HG03175 (cell line): ENCODE data around the gene PTPRN2.
"Not testable (repeated sequence)": the region's sequence is repeated elsewhere in the genome, so short reads cannot be mapped to it uniquely, and the experiment has no call there.

ENCODE experiments used
- ATAC-seq: cut with Tn5 transposase; IDR thresholded peaks from one replicate; pipeline ENCODE4 v1.9.1; 2021; ENCODE audit warnings: mild to moderate bottlenecking, moderate library complexity; ENCODE audit not compliant: unreplicated experiment

The PTPRN2 gene

DNA sequence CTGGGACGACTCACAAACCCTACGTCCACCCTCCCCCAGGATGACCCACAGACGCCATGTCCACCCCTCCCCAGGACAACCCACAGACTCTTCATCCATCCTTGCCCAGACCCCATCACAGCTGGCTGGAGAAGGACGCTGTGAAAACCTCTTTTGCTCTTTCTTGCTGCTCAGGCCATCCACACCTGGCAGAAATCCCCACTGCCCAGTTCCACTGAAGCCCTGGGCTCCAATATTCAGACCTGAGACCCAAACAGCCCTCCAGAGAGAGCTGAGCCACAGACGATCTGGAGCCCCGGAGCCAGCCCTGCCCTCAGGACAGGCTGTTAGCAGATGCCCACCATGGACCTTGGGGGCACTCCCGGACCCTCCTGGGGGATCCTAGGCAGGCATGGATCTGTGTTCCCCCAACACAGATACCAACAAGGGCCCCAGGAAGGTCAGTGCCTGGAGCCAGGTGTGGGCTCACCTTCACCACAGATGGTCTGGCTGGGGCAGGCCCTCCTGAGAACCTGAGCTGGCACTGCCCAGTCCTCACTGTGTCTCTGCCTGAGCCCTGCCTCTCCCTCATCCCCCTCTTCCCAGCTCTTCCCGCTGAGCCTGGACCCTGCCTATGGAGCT is 226.2 kb downstream of the PTPRN2 start:
- no peak for ATAC-seq

DNA sequence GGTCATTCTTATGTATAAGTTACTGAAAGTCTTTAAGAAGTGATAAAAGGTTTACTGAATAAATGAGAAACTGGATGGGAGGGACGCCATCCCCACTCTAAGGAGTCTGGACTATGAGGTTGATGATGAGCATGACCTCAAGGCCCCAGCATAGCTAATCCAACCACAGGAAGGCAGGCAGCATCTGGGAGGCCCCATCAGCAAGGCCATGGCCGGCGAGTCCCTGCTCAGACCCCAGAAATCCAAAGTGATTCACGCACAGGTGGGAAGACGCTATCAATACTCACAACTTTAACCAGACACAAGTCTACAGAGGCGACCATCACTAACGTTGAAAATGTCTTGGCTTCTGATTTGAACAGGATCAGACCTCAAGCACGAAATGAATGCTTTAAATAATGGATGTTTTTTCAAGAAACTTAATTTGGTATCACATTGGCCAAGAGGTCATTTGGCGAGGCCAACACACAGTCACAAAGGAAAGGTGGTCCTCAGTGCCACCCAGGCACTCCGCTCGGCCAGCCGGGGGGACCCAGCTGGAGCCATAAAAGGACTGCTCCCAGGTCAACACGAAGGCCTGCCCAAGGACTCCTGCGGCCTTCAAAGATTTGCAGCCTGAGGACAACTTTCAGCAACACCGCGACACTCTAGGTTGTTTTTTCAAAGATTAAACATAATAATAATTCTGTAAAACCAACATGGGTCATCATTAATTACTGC is 228.5 kb downstream of the PTPRN2 start:
- no peak for ATAC-seq

DNA sequence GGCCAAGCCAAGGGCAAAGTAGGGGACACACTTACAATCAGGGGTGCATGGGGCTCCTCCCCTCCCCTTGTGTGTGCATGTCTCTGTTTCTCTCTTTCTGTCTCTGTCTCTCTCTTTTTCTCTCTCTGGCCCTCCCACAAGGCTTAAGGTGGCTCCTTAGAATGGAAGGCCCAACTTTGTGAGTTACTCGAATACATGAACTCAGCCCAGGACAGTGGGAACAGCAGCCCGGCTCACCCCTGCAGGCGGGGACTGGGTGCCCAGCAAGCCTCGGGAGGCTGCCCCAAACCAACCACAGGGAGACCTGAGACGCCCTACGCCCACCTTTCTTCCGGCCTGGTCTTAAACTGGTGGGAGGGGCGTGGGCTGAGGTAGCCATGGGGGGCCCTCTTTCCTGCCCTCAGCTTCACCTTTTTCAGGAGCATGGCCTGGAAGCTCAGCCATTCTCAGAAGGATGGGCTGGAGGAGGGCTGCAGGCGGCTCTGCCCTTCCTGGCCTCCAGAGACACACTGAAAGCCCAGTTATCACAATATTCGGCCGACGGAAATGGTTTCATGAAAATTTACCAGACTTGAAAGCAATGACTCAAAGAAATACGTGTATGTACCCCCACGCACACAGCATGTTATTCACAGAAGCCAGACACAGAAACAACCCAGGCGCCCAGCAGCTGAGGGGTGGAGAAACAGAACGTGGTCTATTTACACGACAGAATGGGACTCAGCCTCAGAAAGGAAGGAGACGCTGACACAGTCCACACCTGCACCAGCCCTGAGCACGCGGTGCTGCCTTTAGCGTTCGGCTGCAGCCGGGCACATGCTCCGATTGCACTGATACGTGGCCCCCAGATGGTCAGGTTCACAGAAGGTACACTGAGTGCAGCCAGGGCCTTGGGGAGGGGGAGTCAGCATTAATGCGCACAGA is 229.5 kb downstream of the PTPRN2 start:
- ATAC-seq: no peak

DNA sequence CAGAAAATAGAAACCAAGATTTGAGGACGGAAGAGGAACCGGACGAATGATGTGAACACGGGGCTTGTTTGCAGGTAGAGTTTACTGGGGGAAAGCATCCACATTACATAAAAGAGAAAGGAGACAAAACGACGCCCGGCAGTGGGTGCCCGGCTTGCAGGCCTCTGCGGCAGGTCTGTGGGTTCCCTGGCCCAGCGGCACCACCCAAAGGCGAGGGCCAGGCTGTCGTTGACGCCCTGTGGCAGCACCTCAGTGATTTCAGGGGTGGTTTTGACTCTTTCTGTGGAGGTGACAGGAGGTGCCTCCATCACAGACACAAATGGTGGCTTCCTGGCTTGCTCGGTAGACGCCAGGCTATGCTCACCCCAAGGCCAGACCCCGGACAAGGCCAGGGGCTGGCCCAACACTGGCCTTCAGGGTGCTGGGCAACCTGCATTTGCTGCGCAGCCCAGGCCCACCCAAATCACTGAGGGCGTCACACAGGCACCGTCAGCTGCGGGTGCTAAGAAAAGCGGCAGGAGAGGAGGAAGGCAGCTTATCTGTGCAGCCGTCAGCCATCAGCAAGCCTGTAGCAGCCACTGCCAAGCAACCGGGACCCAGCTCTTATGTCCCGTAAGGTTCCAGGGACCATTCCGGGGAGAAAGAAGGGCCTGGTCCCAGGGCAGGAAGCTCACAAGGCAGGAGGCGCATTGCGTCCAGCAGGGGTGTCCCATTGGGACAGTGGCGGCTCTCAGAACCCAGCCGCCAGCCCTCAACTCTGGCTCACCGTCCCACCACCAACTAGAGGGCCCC is 230.3 kb downstream of the PTPRN2 start:
- ATAC-seq: no peak

DNA sequence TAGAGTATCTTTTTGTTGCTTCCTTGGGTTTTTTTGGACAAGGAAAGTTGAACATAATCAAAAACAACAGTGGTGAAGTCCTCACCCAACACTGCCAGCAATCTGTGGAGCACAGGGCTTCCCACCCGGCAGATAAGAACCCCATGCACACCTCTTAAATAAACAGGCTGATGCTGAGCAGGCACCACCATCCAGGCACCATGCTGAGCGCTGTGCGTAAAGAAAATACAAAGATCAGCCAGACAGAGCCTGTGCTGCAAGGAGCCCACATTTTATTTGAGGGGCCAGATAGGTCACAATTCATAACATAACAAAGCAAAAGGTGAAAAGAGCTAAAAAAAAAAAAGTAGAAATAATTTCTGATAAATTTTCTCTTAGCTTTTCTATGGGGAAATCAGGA is 231.2 kb downstream of the PTPRN2 start:
- no peak for ATAC-seq

DNA sequence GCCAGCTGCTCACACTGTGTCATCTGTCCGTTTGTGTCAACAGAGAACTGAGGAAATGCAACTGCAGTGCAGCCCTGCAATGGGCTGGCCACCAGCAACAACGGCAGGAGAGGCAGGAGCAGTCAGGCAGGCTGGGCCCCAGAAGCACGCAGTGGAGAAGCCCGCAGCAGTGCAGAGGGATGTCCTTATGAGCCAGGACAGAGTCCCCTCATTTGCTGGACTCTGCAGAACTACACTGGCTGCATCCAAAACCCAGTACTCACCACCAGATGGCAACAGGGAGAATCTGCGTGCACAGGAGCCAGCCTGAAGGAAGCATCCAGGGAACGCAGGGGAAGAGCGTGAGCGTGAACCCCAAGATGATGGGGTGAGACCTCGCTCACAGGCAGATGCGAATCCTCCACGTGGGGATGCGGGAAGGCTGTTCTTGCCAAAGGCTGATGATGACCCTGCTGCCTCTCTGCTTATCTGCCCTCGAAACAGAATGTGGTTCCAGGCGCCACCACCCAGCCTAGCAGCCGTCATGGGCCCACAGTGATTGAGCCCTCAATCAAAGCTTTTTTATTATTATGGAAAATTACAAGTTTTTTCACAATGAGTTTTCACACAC is 232.1 kb downstream of the PTPRN2 start:
- no peak for ATAC-seq

DNA sequence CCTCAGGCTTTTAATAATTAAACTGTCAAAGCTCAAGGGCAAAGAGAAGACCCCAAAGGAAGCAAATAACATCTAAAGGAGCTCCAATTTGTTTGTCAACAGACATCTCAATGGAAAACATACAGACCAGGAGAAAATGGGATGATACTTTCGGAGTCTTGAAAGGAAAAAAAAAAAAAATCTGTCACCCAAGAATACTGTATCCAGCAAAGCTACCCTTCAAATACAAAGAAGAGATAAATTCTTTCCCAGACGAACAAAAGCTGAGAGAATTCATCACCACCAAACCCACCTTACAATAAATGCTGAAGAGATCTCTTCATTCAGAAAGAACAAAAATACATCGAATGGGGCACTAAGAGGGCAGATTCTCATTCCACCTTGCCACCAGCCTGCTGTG is 232.8 kb downstream of the PTPRN2 start:
- no peak for ATAC-seq

DNA sequence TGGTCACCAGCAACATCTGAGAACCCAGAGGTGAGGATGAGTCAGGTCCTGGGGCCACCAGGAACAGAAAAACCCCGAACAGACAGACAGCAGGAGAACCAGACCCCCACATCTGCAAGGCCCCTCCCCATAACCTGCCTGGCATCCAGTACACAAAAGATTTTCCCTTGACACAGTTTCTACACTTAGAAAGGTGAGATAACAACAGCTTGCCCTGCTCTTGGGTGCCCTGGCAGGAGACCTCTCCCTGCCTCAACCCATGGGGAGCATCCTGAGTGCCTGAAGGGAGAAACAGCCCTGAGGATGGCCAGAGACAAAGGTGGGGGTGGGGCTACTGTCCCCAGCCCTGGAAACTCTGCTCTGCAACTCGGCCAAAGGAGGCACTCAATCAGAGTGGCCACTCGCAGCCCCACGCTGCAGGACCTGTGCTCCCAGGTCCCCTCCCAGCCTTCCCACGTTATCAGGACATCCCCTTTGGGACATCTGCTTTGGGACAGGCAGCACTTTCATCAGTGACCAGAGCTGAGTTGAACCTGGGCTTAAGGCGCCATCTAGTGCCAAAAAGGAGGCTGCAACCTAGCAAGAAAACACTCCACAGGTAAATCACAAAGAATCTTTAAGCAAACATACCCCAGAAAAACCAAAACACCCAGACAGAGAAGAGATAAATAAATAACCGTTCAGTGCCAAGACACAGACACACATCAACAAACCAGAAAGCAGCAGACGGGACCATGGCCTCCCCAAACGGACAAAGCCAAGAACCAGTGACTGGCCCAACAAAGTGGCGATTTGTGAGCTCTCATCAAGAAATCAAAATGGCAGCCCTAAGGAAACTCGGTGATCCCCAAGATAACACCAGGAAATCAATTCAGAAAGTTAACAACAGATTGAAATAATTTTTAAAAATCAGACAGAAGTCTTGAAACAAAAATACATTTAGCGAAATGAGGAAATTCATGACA is 233.7 kb downstream of the PTPRN2 start:
- ATAC-seq: no peak

DNA sequence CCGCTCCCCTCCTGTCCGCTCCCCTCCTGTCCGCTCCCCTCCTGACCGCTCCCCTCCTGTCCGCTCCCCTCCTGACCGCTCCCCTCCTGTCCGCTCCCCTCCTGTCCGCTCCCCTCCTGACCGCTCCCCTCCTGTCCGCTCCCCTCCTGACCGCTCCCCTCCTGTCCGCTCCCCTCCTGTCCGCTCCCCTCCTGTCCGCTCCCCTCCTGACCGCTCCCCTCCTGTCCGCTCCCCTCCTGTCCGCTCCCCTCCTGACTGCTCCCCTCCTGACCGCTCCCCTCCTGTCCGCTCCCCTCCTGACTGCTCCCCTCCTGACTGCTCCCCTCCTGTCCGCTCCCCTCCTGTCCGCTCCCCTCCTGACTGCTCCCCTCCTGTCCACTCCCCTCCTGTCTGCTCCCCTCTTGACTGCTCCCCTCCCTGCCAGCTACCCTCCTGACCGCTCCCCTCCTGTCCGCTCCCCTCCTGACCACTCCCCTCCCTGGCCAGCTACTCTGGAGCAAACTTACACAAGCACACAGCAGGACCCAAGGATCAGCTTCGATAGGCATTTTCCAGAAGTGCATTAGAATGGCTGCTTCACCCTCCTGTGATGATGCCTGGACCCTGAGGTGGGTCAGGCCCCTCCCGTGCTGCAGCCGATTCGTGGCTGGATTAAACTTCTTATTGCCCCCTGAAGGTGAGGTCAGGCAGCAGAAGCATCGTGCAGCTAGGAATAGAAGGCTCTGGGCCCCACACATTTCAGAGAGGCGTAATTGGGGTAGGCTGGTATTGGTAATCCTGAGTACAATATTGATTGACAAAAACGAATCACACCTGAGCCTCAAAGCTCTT is 235.5 kb downstream of the PTPRN2 start:
- not testable (repeated sequence) for ATAC-seq

DNA sequence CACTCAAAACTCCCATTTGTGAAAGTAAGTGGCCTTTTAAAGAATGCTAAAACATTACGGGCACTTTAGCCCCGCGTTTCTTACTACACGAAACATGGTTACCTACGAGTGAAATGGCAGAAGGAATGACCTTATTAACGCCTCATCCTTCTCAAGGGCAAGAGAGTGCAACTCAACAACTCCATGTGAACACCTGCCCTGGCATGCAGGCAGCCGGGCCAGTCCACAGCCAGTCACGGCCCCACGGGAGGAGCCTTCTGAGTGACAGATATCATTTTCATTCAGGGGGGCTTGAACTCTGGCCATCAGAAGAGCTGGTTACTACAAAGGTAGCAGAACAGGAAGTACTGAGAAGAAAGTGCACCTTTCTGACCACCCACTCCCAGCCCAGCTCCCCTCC is 236.1 kb downstream of the PTPRN2 start:
- no peak for ATAC-seq

DNA sequence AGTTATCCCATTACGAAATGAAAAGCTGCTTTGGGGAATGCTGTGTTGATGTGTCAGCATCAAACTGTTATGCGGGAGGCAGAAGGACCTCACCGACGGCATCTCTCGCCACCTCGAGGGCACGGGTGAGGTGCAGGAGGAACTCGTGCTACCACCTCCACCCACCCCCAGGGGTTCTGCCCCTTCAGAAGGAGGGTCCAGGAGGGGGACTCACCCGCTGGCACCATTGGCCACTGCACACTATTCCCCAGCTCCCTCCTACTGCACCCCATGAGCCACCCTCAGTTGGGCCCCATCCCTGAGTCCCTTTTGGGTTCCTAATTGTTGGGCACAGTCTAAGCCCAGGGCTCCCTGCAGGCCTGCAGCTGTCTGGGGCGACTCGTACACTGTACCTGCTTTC is 236.6 kb downstream of the PTPRN2 start:
- ATAC-seq: no peak

DNA sequence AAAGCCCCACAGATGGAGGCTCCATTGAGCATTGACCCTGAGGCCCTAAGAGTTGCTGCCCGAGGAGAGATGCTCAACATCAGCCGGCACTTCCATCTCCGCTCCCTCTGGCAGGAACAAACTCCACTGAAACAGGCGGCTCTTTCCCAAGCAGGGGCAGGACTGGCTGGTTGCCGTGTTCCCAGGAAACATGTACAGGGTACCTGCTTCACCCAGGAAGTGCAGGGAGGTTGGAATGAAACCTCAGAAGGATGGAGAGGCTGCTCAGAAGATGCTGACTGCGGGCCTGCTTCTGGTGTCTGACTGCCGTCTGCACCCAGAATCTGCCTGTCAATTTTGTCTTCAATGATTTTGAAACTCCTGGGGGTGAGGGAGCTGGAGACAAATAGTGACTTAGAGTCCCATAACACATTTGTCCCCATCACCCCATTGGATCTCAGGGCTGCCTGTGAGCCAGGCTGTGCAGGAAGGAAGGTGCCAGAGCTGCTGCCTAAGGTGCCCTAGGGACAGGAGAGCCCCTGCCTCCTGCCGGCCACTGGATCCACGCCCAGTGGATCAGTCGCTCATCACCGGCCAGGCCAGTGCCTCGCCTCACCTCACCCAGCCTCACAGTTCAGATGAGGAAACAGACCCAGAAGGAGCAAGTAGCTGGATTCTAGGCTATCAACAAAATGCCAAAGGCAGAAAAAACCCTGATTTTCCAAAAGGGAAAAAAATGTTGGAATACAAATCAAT is 237.3 kb downstream of the PTPRN2 start:
- ATAC-seq: no peak

DNA sequence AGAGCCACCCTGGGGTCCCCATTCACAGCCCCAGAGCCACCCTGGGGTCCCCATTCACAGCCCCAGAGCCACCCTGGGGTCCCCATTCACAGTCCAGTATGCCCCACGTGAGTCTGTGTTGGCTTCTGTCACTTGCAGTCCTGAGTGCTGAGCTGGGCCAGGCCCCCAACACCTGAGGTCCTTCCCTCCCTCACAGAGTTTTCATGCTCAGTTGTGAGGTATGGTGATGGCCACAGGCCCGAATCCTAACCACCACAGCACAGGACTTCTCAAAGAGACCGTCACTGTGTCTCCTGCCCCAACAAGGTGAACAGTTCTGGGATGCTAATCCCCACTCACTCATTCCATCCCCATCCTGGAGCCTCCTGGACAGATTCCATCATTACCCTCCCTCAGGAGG is 239.2 kb downstream of the PTPRN2 start:
- ATAC-seq: no peak

DNA sequence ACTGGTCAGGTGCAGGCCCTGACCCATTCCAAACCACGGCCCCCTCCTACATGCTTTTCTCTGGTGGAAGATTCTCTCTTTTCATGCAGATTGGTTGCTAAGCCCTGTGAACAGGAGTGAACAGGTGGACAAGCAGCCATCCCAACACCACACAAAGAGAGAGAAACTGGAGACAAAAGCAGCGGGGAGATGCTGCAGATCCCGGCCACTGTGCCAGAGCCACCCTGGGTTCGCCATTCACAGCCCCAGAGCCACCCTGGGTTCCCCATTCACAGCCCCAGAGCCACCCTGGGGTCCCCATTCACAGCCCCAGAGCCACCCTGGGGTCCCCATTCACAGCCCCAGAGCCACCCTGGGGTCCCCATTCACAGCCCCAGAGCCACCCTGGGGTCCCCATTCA is 239.6 kb downstream of the PTPRN2 start:
- ATAC-seq: not testable (repeated sequence)

DNA sequence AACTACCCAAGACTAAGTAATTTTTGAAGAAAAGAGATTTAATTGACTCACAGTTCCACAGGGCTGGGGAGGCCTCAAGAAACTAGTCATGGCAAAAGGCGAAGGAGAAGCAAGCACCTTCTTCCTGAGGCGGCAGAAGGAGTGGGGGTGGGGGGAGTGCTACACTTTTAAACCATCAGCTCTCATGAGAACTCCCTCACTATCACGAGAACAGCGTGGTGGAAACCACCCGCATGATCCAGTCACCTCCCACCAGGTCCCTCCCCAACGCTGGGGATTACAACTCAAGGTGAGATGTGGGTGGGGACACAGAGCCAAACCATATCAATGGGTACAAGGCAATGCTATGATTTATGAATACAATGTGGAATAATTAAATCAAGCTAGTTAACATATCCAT is 241.9 kb downstream of the PTPRN2 start:
- ATAC-seq: no peak

DNA sequence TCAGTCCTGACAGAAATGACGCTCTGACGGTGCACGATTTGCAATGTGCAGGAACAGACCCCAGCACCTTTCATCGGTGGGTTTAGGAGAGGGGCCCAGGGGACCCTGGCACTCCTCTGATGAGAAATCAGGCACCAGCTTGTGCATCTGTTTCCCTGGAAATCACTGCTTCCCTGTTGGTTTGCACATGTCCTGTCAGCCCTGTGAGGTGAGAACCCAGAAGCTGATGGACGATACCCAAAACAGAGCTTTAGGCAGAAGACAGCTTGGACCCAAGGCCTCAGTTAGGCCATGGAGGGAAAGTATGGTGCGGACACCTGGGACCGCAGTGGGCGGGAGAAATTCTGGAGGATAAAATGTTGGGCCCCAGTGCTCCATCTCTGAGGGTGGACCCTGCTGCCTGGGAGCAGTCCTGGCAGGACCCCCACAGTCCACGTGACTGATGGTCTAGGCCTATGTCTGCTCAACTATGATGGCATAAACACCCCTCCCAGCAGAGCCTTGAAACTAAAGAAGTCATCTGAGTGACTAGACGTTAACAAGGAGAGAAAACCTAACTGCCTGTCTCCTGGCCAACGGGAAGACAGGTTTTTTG is 242.8 kb downstream of the PTPRN2 start:
- no peak for ATAC-seq

DNA sequence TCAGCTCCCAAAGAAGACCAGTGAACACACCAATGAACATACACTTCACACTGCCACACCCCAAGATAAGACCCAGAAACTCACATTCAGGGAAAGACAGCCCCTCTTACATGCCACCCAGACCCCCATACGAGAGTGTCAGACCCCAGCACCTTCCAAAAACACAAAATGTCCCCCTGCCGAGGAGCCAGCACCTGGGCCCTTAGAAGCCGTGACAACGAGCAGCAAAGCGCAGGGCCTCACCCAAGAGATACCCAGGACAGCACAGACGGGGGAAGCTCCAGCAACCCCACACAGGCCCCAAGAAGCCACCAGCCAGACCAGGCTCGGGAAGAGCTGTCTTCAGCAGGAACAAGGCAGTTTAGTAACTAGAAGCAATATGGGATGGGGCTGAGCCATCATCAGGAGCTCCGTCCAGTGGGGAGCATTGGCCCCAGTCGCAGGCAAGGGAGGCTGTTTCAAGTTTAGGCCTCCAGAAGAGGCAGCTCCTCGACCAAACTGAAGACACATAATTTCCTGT is 243.6 kb downstream of the PTPRN2 start:
- ATAC-seq: no peak
